ENCODE results near the gene ZNF175.

- no peak for TF ChIP-seq CTCF (IDR thresholded peaks at IDR 0.05)
- no peak for TF ChIP-seq POLR2A (IDR thresholded peaks at IDR 0.05)
Observed at GRCh38 chr19:51539821-51540366, 31.2 kb upstream of the ZNF175 start.

Measured in heart left ventricle (tissue), 13 donors.